ENCODE data around the gene DDX41. TPM values are rescaled to one million over a fixed set of nuclear protein-coding genes. Genes with fewer than 3 reads are reported as not detected.

Gene DDX41
- total RNA-seq, 1 experiment from 2014 or later, result 153 TPM

- no peak for DNase-seq (ENCODE audit: low read depth)
Observed at GRCh38 chr5:177484902-177485549, 31.7 kb downstream of the DDX41 start.

GRCh38 chr5:177483994-177484901 is 32.5 kb downstream of the DDX41 start:
- DNase-seq (ENCODE audit: low read depth), result no peak

GRCh38 chr5:177483042-177483441 is 33.7 kb downstream of the DDX41 start:
- DNase-seq (ENCODE audit: low read depth), result no peak

- DNase-seq (ENCODE audit: low read depth), result no peak
Observed at GRCh38 chr5:177482359-177482795, 34.4 kb downstream of the DDX41 start.

- DNase-seq (ENCODE audit: low read depth), result peak; percentile 72
Observed at GRCh38 chr5:177479774-177480173, 37.0 kb downstream of the DDX41 start.

GRCh38 chr5:177478711-177479646 is 37.8 kb downstream of the DDX41 start:
- no peak for DNase-seq (ENCODE audit: low read depth)

- no peak for DNase-seq (ENCODE audit: low read depth)
Observed at GRCh38 chr5:177477701-177478477, 38.9 kb downstream of the DDX41 start.

- no peak for DNase-seq (ENCODE audit: low read depth)
Observed at GRCh38 chr5:177476531-177477233, 40.1 kb downstream of the DDX41 start.

GRCh38 chr5:177475563-177476427 is 41.0 kb downstream of the DDX41 start:
- no peak for DNase-seq (ENCODE audit: low read depth)

GRCh38 chr5:177474846-177475562 is 41.8 kb downstream of the DDX41 start:
- DNase-seq (ENCODE audit: low read depth), result no peak

- DNase-seq (ENCODE audit: low read depth), result no peak
Observed at GRCh38 chr5:177474002-177474476, 42.7 kb downstream of the DDX41 start.

GRCh38 chr5:177473443-177474001 is 43.2 kb downstream of the DDX41 start, which contains the start of gene DBN1:
Gene DBN1 (minus strand): TSS chr5:177473634. CDS start chr5:177473521, 113 bp downstream.
- peak; percentile 58 for DNase-seq (ENCODE audit: low read depth)

GRCh38 chr5:177472460-177473442 is 44.0 kb downstream of the DDX41 start:
- no peak for DNase-seq (ENCODE audit: low read depth)

GRCh38 chr5:177471610-177472356 is 45.0 kb downstream of the DDX41 start:
- no peak for DNase-seq (ENCODE audit: low read depth)

GRCh38 chr5:177470759-177471536 is 45.8 kb downstream of the DDX41 start:
- DNase-seq (ENCODE audit: low read depth), result no peak
